NT2/D1 (cell line): ENCODE results near the gene SH3RF1.

Source experiments
- YY1 ChIP-seq: IDR thresholded peaks from 2 replicates; pipeline ENCODE4 v1.6.1; 2011; ENCODE audit not compliant: insufficient read length, insufficient read depth
- ZNF274 ChIP-seq: IDR thresholded peaks from 2 replicates; pipeline ENCODE4 v1.6.1; 2011; ENCODE audit warnings: mild to moderate bottlenecking, low read depth, low read length

- TF ChIP-seq ZNF274 (no peak), YY1 (no peak)
These were observed 218.2 kb downstream of the SH3RF1 start for GRCh38 chr4:169052594-169052945.
